Midbrain (tissue), 1 donor: ENCODE measurements around the gene MCEE.
"Not testable (repeated sequence)": the region's sequence is repeated elsewhere in the genome, so short reads cannot be mapped to it uniquely, and the experiment has no call there.

Experiments used
- DNase-seq: peaks from one replicate; lab custom pipeline; 2025; lab: John Stamatoyannopoulos, UW

MCEE gene

GRCh38 chr2:71126957-71127356 lies 3.1 kb downstream of the MCEE start:
- no peak for DNase-seq

- DNase-seq = no peak
Measured at GRCh38 chr2:71125506-71126294, 4.3 kb downstream of the MCEE start.

- DNase-seq = no peak
Measured at GRCh38 chr2:71122387-71123298, 7.4 kb downstream of the MCEE start.

- no peak for DNase-seq
Measured at GRCh38 chr2:71121479-71121878, 8.6 kb downstream of the MCEE start.

- DNase-seq = no peak
Measured at GRCh38 chr2:71120195-71120594, 9.8 kb downstream of the MCEE start.

GRCh38 chr2:71117063-71117462 lies 13.0 kb downstream of the MCEE start:
- no peak for DNase-seq

- DNase-seq = no peak
Measured at GRCh38 chr2:71113843-71114242, 16.2 kb downstream of the MCEE start.

GRCh38 chr2:71108091-71108490 lies 21.9 kb downstream of the MCEE start:
- DNase-seq = no peak

GRCh38 chr2:71106463-71106862 lies 23.6 kb downstream of the MCEE start:
- DNase-seq = not testable (repeated sequence)

- DNase-seq = no peak
Measured at GRCh38 chr2:71103809-71104208, 26.2 kb downstream of the MCEE start.

GRCh38 chr2:71102981-71103681 lies 26.9 kb downstream of the MCEE start:
- no peak for DNase-seq

GRCh38 chr2:71101656-71102055 lies 28.4 kb downstream of the MCEE start:
- DNase-seq = no peak

- DNase-seq = peak; percentile 7
Measured at GRCh38 chr2:71100195-71100964, 29.6 kb downstream of the MCEE start.

GRCh38 chr2:71092491-71093260 lies 37.4 kb downstream of the MCEE start:
- DNase-seq = not testable (repeated sequence)

- not testable (repeated sequence) for DNase-seq
Measured at GRCh38 chr2:71091808-71092207, 38.2 kb downstream of the MCEE start.

- not testable (repeated sequence) for DNase-seq
Measured at GRCh38 chr2:71089475-71089874, 40.6 kb downstream of the MCEE start.

- not testable (repeated sequence) for DNase-seq
Measured at GRCh38 chr2:71085325-71086003, 44.6 kb downstream of the MCEE start.

GRCh38 chr2:71083752-71084312 lies 46.2 kb downstream of the MCEE start:
- not testable (repeated sequence) for DNase-seq

GRCh38 chr2:71083297-71083696 lies 46.7 kb downstream of the MCEE start:
- not testable (repeated sequence) for DNase-seq
